AG10803 (cell line): ENCODE data around the gene C12orf60.
A peak's percentile ranks its signal among the peaks of the same experiment; 100 is the strongest.
"Not testable (repeated sequence)": the region's sequence is repeated elsewhere in the genome, so short reads cannot be mapped to it uniquely, and the experiment has no call there.

ENCODE experiments used
- DNase-seq: peaks from one replicate; pipeline ENCODE4 v3.0.0; 2010; ENCODE audit warnings: low read depth
- H3K4me3 ChIP-seq: 2 replicates; pipeline ENCODE4 v1.5.1; 2011; ENCODE audit warnings: mild to moderate bottlenecking, low read length, control low read depth
- CTCF ChIP-seq: conservative IDR thresholded peaks from 2 replicates; pipeline ENCODE4 v1.5.1; 2011; ENCODE audit warnings: mild to moderate bottlenecking, low read length, control low read depth, inconsistent platforms

Gene C12orf60, protein sequence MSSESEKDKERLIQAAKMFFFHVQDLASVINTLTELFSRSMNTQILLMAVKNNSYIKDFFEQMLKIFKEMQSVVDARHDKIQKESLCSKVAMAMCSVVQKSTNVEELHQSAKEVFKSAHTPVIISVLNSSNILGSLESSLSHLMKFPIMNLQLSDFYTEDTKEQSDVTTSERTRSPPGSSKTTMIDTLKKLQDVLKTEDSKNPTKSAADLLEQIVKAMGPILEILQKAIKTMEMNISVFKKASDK

GRCh38 chr12:14803011-14803829, at the start of gene C12orf60, which contains the start of gene WBP11:
TSS of gene C12orf60 (plus strand) at chr12:14803670. CDS start at chr12:14822936, 19,266 bp downstream.
TSS of gene WBP11 (minus strand) at chr12:14803478. CDS start at chr12:14801383, 2,095 bp downstream.
- peak within 1 kb of the TSS; percentile 83 for H3K4me3 ChIP-seq
- DNase-seq, result peak; percentile 99
- no peak for TF ChIP-seq CTCF

DNA sequence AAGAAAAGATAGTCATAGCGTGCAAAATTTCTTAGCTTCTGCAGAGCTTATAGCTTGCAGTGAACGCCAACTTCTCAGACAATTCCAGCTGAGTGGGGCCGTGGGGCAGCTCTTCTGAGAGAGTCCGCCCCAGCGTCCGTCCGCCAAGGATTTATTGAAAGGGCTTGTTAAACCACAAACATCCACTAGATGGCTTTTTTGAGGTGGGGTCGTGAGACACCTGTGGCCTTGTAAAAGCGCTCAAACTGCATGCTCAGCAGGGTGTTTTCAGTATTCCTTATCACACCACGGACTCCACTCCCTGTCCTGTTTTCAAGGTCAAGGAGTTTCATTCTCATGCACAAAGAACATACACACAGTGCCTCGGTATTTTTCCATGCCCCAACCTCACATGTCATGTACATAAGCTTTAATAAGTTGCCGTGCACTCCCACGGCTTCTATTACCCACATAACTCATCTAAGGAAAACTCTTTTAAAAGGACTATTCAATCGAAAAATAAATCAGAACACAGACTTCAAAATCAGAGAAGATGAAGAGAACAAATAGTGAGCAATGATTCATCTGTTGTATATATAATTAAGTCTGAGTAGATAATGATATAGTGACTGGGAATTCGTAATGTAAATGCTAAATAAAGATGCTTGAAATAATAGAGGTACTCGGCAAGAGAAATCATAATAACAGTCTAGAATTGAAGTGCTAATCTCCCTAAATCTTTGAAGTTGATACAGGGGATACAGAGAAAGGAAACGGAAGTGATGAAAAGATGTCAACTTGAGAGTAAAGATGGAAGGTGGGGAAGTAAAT, 46.9 kb upstream of the C12orf60 start:
- H3K4me3 ChIP-seq, result no peak overlapping the region
- DNase-seq, result no peak
- TF ChIP-seq CTCF, result peak; percentile 22; the same call in 1 of the 2 replicates

- not testable (repeated sequence) for H3K4me3 ChIP-seq, DNase-seq
These were observed 43.7 kb upstream of the C12orf60 start for GRCh38 chr12:14759711-14760280.

GRCh38 chr12:14765398-14765797, 38.1 kb upstream of the C12orf60 start:
- no peak for TF ChIP-seq CTCF
- no peak overlapping the region for H3K4me3 ChIP-seq
- DNase-seq, result no peak

- H3K4me3 ChIP-seq, DNase-seq: not testable (repeated sequence)
These were observed 37.5 kb upstream of the C12orf60 start for GRCh38 chr12:14766020-14766419.

- no peak for DNase-seq
- H3K4me3 ChIP-seq, result no peak overlapping the region
- no peak for TF ChIP-seq CTCF
These were observed 36.7 kb upstream of the C12orf60 start for GRCh38 chr12:14766649-14767215.

GRCh38 chr12:14767617-14768016, 35.9 kb upstream of the C12orf60 start:
- H3K4me3 ChIP-seq, result no peak overlapping the region
- no peak for DNase-seq
- TF ChIP-seq CTCF, result no peak
